Measurements from ENCODE around the gene PSMB7.
A peak's percentile ranks its signal among the peaks of the same experiment; 100 is the strongest.

The PSMB7 gene

DNA sequence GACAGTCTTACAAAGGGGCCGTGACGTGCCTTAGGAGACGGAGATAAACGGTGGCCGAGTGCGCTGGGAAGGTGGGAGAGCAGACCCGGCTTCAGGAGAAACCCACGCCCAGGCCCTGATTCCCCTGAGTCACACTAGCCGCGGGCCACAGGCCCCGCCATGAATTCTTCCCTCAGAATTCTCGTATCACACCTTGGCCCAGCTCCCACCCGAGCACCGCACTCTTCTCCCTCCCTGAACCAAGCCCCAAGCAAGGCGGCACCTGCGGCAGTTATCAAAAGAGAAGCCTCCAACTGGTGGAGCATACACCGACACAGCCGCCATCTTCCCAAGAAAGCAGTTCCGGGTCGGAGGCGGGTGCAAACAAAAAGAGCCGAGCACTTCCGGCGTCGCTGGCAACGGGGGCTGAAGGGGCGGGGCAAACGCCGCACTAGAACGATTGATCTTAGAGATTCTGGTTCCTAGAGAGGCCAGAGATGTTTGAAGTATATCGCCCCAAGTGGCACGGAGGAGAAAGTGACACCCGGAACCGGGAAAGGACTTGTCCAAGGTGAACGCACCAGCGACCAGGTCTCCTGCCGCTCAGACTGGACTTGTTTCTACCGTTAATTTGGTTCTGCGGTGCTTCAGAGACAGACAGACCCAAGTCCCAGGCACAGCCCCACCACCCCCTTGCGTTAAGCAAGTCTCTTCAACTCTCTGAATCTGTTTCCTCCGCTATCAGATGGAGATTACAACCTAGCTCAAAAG, at the start of gene PSMB7:
Gene PSMB7, minus strand, starts transcription at position 341 of the 750 bp plus-strand sequence. Its CDS starts 17 bp downstream, at position 324.
- DNase-seq, result peak; percentile 95

DNA sequence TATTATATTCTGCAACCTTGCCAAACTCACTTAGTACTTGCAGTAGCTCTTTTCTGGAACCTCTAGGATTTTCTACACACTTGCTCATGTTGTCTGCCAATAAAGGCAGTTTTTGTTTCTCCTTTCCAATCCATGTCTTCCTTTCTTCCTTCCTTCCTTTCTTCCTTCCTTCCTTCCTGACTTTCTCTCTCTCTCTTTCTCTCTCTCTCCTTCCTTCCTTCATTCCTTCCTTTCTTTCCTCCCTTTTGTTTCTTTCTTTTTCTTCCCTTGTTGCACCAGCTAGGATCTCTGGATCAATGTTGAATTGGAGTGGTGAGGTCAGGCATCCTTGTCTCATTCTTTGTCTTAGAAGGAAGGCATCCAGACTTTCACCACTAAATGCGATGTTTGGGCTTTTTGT, 47.5 kb upstream of the PSMB7 start:
- no peak for DNase-seq

DNA sequence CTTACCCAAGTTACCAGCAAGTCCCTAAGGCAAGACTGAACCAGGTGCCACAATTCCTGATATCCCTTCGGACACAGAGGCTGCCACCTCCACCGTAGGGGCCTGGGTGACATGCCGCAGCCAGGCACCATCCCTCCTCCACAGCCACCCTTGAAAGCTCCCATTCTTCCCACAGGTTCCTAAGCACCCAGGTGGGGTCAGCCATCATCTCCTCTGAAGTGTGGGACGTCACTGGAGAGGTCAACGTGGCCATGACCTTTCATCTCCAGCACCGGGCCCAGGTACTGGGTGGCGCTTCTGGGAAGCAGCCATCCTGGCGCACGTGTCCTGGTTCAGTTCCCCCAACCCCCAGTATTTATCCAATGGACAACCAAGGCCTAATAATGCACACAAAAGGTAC, 43.2 kb upstream of the PSMB7 start:
- no peak for DNase-seq

DNA sequence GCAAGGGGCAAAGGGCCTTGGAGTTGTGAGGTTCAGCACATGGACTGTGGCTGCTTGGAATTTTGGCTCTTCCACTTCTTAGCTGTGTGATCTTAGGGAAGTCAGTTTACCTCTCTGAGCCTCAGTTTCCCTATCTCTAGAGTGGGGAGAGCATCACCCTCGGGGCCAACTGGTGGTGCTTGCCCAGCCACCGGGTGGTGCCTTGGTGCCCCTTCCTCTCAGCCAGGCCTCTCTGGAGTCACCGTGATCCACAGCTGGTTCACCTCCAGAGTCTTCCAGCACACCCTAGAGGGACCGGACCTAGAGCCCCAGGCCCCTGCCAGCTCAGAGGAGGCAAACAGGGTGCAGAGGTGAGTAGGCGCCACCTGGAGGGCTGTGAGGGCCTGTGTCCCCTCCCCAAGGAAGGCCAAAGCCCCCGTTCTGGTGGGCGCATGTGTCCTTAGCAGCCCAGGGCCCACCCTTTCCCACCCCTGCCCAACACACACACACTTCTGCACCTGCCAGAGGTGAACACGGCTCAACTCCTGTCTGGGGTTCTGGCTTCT, 42.7 kb upstream of the PSMB7 start:
- DNase-seq, result no peak

DNA sequence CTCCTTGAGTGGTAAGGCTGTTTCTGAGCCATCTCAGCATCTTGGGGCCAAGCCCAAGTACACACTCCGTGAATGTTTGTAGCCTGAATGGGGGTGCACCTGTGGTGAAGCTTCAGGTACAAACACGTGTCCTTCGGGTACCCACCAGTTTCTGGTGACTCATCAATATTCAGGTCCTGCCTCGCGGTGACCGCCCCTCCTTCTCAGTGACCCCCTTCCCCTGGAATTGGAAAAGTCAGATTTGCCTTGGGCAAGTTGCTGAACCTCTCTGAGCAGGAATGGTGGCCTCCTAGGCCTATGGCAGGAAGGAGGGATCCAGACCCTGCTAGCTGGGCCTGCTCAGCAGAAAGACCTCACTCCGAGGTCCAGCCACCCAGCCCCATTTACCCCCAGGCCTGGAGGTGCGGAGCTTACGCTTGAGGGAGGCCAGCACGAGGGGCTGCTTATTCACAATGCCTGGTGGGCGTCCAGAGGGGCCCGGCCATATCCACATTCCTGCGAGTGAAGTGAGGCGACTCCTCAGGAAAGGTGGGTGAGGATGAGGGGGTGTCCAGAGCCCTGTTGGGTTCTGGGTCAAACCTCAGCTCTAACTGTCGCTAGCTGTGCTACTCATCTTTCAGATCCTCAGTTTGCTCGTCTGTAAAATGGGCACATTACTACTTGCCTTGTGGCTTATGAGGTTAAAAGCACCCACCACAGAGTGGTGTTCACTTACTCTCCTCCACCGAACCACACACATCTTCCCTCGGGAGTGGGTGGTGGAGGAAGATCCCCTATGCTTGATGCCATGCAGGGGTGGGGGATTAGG, 42.0 kb upstream of the PSMB7 start:
- DNase-seq, result no peak

DNA sequence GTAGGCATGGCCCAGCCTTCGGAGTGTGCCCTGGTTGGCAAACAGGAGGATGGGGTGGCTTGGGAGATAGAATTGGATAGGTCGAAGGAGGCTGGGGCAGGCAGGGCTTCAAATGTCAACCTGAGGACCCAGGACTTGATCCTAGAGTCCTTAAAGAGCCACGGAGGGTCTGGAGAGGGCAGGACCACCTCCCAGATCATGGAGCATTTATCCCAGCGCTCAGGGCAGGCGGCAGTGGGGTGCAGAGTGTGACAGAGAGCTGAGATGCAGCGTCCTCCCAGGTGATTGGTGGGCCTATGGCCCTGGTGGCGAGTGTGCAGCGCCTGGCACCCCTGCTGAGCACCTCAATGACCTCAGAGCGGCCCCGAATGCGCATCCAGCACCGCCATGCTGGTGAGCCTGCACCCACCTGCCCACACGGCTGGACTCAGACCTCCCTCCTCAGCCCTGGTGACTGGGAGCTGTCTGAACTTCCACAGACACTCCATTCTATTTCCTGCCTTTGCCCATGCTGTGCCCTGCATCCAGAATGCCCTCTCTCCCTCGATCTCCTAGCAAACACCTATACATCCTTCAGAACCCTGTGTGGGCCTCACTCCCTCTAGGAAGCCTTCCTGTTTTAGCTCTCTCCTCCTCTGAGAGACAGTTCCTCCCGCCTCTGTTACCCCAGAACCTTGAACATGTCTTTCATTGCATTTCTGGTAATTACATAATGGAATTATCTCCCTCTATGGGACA, 41.3 kb upstream of the PSMB7 start:
- DNase-seq, result no peak

DNA sequence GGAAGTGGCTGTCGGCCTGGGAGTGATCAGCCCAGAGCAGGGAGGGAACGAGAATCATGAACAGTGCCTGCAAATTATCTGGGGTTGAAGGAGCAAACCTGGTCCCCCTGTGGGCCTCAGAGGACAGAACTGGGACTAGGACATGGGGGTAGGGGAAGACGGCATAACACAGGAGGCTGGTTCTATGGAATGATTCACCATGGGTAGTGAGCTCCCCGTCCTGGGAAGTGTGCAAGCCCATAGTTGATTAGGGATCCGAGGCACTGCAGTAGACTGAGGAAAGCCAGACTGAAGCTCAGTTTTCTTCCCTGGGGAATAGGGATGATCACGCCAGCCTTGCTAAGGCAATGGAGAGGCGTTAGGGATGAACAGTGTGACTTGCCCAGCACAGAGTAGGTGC, 40.6 kb upstream of the PSMB7 start:
- DNase-seq, result no peak

DNA sequence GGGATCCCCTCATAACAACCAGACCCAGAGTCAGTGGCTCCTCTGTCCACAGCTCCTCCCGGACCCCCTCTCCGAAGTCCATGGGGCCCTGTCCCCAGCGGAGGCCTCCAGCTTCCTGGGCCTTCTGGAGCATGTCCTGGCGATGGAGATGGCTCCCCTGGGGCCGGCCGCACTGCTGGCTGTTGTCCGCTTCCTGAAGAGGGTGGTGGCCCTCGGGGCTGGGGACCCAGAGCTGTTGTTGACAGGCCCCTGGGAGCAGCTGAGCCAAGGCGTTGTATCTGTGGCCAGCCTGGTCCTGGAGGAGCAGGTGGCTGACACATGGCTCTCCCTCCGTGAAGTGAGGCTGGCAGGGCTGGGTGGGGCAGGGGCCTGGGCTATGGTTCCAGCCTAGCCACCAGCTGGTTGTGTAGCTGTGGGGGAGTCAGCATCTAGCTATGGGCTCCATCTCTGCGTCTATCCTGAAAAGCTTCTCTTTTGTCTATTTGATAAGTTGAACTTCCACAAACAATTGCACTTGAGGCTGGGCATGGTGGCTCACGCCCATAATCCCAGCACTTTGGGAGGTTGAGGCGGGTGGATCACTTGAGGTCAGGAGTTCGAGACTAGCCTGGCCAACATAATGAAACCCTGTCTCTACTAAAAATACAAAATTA, 39.7 kb upstream of the PSMB7 start:
- no peak for DNase-seq

DNA sequence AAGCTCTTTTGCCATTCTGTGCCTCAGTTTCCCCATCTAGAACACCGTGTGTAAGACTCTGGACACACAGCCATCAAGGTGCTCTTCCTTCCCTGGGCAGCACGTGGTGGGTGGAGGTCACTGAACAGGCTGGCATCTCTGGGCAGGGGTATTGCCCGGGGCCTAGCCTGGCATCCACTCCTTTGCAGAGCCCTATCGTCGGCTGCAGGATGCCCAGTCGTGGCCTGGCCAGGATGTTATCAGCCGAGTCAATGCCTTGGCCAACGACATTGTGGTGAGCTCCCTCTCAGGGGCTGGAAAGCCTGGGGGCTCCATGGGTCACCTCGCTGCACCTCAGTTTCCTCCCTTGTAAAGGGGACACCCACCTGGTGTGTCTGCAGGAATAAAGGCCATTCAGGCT, 39.1 kb upstream of the PSMB7 start:
- DNase-seq, result no peak

DNA sequence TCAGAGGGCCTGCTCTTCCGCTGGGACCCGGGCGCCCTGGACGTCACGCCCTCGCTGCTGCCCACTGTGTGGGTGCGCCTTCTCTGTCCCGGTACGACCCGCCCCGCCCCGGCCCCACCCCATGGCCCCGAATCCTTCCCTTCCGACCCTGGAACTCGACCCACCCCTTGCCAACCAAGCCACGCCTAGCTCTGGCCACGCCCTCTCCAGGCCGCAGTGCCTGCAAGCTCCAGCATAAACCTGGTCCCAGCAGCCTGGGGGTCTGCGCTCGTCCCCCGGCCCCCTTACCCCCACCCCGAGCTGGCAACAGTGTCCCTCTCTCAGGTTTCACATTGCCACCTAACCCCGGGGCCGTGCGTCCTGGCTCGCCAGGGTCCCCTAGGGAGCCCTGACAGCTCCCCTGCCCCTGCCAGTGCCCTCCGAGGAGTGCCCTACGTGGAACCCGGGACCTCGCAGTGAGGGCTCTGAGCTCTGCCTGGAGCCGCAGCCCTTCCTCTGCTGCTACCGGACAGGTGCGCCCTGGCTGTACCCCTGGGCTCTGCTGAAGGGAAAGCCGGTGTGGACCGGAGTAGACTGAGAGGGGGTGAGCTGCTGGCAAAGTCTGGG, 38.4 kb upstream of the PSMB7 start:
- no peak for DNase-seq

DNA sequence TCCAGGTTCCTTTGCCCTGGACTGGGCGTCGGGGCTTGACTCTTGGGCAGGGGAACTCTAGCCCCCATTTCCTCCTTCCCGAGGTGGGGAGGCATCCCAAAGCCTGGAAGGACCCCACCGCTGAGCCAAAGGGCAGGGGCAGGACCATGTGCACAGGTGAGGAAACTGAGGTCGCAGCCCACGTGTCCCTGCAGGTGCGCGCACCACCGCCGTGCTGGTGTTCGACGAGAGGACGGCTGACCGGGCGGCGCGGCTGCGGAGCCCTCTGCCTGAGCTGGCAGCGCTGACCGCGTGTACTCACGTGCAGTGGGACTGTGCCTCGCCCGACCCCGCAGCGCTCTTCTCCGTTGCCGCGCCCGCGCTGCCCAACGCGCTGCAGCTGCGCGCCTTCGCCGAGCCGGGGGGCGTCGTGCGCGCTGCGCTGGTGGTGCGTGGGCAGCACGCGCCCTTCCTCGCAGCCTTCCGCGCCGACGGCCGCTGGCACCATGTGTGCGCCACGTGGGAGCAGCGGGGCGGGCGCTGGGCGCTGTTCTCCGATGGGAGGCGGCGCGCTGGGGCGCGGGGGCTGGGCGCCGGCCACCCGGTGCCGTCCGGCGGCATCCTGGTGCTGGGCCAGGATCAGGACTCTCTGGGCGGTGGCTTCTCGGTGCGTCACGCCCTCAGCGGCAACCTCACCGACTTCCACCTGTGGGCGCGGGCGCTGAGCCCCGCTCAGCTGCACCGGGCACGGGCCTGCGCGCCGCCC, 37.8 kb upstream of the PSMB7 start:
- no peak for DNase-seq

DNA sequence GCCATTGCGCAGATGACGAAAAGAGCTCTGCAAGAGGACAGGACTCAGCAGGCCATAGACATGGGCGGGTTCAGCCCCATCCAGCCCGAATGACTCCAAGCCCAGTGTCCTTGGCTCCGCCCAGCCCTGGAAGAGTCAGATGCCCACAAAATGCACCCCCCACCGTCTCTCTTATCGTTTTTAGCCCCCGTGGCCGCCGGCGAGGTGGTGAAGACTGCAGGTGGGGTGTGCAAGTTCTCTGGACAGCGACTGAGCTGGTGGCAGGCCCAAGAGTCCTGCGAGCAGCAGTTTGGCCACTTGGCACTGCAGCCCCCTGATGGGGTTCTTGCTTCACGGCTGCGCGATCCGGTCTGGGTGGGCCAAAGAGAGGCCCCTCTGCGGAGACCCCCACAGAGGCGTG, 37.1 kb upstream of the PSMB7 start:
- DNase-seq, result no peak

DNA sequence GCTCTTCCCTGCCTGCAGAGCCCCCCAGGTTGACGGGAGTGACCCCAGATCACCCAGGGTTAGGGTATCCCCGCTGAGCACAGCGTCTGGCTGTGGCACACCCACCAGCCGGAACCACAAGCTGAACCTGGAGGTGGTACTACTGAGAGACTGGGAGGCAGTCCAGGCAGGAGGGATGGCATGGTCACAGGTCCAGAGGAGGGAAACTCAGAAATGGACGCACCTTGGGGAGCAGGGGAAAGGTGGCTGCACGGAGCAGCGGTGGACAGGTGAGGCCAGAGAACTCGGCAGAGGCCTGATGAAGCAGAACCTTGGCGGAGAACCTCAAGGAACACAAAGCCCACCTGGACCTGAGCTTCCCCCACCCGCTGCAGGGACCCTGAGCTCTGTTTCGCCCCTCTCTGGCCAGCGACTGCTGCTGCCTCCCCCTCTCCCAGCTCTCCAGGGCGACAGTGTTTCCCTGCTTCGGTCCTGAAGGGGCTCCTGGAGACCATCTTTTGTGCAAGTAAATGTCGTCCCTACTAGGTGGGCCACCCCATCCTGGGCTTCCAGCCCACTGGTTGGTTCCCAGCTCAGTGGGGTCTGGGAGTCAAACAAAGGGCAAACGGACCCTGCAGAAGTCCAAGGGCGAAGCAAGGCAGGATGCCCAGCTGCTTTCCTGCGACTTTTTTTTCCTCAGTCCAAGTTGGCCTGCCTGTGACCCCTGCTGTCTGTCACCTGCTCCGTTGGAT, 35.9 kb upstream of the PSMB7 start:
- no peak for DNase-seq

DNA sequence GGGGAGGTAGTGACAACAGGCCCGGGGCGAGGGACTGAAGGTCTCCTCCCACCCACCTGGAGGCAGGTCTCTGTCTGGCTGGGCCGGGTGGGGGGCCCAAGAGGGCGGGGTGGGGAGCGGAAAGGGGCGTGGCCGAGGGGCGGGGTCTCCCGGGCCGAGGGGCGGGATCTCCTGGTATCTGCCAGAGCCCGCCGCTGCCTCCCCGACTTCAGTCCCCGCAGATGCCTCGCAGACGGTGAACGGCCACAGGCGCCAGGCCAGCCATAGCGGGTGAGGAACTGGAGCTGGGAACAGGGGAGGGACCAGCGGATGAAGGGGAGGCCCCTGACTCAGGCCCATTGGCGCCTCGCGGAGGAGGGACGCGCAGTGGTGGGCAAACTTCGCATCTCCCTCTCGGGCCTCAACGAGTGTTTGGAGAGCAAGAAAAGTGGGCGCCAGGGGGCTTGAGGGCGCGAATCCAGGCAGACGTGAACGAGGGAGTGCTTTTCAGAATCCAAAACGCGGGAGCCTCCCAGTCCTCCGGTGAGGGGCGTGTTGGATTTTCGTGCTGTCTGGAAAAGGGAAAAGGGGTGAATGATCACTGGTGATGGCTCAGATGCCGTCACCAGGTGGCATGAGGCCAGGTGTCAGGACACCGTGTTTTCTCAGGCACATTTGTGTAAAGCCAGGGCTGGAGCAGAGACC, 35.1 kb upstream of the PSMB7 start, which contains the start of gene ADGRD2:
Gene ADGRD2, plus strand, starts transcription at position 211 of the 684 bp plus-strand sequence. CDS start 1,216 bp downstream, outside the sequence.
- DNase-seq, result peak; percentile 55

DNA sequence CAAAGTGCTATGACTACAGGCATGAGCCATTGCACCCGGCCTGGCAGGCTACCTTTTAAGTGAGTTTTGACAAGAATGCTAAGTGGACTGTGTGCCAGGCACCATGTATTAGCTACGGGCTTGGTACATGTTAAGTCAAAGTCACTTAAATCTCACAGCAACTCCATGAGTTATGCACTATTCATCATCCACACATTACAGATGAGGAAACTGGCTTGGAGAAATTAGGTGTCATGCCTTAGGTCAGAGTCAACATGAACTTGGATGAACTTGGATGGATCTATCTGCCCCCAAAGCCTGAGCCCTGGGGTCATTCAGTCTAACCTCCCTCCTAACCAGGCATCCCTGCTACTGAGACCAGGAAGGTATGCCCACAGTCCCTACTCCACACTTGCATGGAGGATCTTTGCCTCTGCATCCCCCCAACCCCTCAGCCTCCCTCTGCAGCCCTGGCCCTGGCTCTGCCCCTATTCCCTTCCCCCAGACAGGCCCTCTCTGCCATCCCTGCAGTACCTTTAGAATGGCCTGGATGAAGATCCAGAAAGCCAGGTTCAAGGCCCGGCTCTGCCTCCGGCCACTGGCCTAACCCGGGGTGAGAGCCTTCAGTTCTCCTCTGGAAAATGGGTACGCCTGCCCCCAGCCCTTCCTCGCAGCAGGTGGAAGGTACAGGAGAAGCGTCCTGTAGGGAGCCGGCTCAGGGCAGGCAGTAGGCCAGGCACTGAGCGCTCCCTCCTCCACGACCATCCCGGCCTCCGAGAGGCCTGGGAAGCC, 34.3 kb upstream of the PSMB7 start:
- DNase-seq, result no peak

DNA sequence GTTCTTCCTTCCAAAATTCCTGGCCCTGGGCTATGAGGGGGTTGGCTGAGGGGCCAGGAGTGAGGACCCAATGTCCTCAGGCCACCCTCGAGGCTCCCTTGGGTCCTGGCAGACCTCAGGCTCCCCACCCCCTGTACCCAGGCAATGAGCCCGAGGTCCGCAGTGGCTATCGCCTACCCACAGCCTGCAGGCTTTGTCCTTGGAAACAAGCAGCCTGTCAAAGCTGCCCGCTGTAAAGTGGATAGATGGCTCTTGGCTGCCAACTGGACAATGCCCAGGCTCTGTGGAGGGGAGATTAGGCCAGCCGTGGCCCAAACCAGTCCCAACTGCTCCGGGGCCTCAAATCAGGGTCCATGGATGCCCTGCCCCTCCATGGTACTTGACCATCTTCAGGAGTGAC, 32.8 kb upstream of the PSMB7 start:
- no peak for DNase-seq

DNA sequence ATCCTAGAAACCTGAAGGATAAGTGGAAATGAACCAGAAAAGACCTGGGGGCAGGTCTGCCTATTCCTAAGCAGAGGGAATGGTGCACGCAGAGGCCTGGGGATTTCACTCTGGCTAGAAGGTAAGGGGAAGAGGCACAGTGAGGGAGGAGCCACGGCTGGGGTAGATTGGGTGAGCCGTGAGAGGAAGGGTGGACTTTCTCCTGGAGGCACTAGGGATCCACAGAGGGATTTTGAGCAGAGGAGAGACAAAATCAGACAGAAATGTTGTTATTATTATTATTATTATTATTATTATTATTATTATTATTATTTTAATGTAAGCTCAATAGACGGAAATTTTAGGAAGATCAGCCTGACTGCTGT, 32.0 kb upstream of the PSMB7 start:
- DNase-seq, result no peak

DNA sequence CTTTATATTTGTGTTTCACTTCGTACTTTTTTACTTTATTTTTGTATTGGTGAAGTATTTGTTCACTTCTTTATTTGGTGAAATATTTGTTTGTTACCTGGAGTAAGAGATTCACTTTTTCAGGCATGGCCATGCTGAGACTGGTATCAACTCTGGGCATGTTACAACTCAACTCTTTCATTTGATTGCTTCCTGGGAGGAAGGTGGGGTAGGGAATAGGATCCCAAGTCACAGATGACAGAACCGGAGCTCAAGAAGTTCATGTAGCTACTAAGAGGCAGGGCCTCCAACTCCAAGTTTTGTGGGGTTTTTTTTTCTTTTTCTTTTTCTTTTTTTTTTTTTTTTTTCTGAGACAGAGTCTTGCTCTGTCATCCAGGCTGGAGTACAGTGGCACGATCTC, 28.9 kb upstream of the PSMB7 start:
- DNase-seq, result no peak

DNA sequence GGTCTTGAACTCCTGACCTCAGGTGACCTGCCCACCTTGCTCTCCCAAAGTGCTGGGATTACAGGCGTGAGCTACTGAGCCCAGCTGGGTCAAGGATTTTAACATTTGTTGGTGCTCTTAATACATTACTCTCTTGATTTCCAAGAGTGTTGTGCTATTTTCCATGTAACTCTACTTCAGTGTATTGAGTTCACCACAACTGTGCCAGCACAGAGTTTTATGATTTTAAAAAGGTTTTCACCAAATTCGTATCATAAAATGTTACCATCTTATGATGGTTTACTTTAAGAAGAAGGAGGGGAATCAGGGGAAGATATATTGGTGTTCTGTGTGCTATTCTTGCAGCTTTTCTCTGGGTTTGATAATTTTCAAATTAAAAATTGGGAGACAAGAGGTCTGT, 28.4 kb upstream of the PSMB7 start:
- DNase-seq, result no peak
